GM19397 (cell line): ENCODE measurements around the gene CACNA1G.

Experiments used
- ATAC-seq: cut with Tn5 transposase; IDR thresholded peaks from one replicate; pipeline ENCODE4 v1.9.1; 2021; ENCODE audit warnings: mild to moderate bottlenecking, moderate library complexity; ENCODE audit not compliant: unreplicated experiment

Gene CACNA1G

DNA sequence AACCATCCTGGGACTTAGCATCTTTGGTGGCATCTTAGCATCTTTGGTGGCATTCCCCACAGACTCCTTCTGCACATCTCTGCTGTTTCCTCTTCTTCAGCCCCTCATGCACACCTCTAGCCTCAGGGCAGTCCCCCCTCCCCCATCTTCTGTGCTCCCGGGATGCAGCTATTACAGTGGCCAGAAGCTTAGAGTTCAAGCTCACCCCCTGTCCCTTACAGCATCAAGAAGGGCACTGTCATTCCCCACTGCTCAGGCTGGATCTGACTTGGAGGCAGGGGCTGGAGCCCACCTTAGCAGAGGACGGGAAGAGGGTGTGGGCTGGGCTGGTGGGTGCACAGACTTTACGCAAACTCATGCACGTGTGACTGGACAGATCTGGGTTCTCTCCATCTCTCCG lies 27.3 kb upstream of the CACNA1G start:
- ATAC-seq: no peak

DNA sequence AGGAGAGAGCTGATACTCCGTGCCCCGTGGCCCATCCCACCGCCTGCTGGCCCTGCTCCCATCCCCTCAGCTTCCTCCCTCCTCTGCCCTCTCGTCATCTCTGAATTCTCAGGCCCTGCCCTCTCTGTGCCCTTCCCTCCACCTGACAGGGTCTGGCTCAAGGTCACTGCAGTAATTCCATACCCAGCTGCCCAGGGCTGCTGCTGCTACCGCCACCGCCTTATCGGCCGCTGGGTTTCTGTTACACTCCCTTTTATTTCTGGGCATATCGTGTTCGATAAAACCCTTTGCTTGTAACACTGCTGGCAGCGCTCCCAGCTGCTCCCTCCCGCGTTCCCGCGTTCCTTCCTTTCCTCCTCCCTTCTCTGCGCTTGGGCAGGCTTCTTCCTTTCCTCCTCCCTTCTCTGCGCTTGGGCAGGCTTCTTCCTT lies 26.8 kb upstream of the CACNA1G start:
- no peak for ATAC-seq

DNA sequence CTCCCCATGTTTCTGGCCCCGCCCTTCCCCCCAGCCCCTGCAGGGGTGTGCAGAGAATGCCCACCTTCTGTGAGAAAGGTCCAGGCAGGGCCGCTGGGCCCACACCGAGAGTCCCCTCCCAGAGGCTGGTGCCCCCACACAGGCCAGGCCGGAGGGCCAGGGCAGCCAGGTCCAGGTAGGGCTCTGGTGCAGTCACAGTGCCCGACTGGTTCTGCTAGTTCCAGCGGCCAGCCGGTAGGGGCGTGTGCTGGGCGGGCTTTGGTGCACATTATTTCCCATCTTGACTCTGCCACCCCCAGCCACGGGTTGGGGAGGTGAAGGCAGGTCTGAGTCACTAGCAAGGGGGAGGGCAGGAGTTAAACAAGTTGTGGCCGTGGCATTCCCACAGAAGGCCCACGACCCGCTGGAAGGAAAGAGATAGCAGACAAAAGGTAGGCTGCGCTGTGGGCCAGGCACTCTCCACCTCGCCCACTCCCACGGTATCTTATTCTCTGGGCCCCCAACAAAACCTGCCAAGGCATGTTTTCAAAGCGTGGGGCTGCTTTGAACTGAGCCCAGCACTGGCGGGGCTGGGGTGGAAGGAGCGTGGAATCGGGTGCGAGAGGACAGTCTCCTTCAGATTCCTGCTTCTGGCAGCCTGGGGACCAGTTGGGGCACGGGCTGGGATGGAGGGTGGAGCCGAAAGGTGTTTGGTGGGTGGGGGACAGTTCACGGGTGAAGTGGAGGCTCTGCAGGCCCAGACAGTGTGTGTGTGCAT lies 26.1 kb upstream of the CACNA1G start:
- no peak for ATAC-seq

DNA sequence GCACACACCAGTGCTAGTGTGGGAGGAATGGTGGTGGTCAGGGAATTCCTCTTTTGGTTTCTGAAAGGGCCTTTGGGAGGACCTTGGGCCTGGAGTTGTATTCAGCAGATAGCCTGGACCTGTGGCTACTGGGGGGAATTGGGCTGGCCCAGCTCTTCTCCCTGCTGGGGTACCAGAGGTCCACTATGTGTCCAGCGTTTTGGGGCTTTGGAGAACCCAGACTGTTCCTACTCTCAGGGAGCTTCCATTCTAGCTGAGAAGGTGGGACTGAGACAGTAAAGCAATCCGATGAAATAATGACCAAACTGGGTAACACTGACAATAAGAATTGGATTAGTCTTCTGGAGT lies 25.6 kb upstream of the CACNA1G start:
- ATAC-seq: no peak

DNA sequence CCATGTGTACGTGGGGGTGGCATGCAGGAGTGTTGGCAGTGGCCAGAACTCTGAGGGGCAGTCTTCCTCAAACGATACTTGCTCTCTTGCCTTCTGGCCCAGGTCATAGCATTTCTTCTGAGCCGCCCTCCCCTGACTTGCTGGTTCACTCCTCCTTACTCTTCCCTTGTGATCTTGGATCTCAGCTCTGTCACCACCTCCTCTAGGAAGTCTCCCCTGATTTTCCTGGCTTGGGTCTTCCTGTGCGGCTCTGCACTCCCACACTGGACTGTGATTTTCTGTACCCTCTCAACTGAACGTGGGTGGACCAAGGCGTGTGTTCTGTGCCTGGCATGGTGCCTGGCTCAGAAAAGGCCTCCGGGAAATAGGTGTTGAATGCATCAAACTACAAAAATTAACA lies 25.1 kb upstream of the CACNA1G start:
- ATAC-seq: no peak

DNA sequence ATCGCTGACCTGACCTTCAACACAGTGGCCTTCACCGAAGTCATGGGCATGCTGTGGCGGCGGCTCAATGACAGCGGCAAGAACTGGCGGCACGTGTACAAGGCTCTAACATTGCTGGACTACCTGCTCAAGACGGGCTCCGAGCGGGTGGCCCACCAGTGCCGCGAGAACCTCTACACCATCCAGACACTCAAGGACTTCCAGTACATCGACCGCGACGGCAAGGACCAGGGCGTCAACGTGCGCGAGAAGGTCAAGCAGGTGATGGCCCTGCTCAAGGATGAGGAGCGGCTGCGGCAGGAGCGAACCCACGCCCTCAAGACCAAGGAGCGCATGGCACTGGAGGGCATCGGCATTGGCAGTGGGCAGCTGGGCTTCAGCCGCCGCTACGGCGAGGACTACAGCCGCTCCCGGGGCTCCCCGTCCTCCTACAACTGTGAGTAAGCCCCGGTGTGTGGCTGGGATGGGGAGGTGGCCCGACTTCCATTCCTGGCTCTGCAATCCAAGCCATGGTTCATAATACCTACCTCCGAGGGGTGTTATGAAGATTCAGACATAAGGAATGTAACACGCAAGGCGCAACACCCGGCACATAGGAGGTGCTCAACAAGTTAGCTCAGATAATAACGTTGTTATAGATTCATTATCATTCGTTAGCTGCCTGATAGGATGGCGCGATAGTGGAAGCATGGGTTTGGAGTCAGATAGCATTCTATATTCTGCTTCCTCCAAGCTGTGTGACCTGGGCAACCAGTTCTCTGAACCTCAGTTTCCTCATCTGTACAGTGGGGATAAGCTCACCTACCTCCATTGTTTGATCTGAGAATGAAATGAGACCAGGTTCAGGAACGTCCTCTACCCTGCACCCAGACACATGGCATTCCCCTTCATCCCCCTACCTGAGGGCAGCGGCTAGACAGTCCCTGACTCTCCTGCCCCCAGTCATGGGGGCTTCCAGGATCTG lies 23.6 kb upstream of the CACNA1G start:
- ATAC-seq: no peak

DNA sequence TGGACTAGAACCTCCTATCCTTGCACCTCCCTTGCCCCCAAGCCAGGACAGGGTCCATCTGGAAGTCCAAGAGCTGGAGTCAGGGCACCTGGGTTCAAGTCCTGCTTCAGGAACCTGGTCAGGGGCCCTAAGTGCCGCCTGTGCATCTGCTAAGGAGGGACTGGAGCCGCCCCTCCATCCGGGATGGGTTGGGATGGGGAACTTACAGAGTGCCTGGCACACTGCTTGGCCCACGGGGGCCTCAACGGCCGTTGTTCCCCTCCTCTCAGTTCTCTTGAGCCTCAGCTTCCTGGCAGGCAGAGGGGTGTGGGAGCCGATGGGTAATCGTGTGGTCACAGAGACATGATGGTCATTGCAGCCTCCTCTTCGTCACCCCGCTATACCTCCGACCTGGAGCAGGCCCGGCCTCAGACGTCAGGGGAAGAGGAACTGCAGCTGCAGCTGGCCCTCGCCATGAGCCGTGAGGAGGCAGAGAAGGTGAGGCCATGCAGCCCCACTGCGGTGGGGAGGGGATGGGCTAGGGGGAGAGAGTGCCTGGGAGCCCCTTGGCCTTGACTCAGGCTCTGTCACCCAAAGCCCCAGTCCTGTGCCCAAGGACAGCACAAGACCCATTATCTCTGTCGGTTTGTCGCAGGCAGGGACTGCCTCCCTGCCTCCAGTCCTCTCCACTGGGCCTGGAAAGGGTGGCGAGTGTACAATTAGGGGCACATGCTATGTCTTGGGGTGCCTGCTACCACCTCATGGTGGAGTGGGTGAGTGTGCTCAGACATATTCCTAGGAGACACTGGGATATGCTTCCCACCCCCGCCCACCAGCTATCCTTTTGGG lies 22.6 kb upstream of the CACNA1G start:
- no peak for ATAC-seq

DNA sequence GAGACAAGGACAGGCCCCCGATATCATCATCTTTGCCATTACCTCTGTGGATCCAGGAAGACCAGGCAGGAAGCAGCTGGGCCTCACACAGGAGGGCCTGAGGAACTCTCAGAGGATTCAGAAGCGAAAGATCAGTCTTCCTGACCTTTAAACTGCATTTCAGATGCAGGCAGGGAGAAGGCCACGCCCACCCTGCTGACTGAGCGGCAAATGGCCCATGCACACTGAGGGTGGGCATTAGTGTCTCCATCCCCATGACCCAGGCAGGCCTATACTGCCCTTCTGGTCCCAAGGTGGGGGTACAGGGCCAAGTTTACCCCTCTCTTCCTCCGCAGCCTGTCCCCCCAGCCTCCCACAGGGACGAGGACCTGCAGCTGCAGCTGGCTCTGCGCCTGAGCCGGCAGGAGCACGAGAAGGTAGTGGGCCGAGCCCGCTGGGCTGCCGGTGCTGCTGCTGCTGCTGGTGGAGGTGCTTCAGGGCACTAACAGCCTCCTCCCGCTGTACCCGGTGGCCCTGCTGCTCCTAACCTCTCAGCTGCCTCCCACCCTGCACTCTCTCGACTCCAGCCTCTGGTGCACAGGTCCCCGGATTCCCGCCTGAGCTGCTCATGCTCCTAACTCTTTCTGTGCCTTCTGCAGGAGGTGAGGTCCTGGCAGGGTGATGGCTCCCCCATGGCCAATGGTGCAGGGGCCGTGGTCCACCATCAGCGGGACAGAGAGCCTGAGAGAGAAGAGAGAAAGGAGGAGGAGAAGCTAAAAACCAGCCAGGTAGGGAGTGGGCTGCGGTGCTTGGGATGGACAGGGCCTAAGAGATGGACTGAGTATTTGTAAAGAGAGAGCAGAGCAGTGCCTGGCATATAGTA lies 21.7 kb upstream of the CACNA1G start:
- no peak for ATAC-seq

DNA sequence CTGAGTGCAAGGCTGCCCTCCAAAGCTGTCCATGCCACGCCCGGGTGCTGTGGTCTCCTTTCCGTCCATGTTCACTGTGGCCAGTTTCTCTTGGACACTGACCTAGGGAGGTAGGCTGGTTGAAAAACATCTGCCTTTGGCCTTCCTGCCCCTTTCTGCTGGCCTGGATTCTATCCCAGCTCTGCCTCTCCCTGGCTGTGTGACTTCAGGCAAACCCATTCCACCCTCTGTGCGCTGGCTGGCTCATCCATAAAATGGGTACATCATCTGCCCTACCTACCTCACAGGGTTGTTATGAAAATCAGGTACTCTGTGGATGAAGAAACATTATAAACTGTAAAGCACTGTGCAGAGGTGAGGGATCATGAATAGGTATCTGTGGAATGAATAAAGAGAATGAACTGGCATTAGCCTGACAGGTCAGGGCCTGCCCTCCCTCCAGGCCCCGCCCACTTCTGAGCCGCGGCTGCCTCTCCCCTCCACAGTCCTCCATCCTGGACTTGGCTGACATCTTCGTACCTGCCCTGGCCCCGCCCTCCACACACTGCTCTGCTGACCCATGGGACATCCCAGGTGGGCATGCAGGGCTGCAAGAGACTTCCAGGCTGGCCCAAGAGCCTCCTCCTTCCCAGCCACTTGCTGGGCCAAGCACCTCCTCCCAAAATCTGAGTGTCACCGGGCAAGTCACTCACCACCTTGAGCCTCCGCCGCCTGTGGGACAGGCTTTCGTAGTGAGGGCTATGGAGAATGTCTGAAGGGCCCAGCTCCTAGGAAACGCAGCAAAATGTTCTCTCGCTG lies 20.6 kb upstream of the CACNA1G start:
- ATAC-seq: no peak

DNA sequence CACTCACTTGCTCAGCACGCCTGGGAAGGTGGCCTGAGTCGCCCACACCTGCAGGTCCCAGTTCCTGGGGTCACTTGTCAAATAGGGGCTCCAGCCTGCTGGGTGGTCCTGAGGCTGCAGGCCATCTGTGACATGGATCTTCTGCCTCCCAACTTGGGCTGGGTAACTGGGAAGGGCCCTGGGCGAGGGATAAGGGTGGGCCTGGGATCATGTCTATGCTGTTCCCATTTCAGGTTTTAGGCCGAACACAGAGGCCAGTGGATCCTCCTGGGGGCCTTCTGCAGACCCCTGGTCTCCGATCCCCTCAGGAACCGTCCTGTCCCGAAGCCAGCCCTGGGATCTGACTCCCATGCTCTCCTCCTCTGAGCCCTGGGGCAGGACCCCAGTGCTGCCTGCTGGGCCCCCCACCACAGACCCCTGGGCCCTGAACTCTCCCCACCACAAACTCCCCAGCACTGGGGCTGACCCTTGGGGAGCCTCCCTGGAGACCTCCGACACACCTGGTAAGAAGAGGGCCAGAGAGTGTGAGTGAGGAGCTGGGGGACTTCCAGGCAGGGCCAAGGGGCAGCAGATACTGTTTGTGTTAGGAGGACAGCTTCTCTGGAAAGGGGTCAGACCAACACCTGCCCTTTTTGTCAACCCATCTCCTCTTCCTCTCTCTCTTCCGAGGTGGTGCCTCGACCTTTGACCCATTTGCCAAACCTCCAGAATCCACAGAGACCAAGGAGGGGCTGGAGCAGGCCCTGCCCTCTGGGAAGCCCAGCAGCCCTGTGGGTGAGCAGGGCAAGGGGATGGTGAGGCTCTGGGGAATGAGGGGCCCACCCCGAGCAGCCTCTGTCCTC lies 19.7 kb upstream of the CACNA1G start:
- ATAC-seq: no peak

DNA sequence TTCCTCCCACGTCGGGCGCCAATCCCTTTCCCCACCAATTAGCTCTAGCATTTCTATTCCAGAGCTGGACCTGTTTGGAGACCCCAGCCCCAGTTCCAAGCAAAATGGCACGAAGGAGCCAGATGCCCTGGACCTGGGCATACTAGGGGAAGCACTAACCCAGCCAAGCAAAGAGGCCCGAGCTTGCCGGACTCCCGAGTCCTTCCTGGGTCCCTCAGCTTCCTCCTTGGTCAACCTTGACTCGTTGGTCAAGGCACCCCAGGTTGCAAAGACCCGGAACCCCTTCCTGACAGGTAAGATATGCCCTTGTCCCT lies 19.2 kb upstream of the CACNA1G start:
- no peak for ATAC-seq

DNA sequence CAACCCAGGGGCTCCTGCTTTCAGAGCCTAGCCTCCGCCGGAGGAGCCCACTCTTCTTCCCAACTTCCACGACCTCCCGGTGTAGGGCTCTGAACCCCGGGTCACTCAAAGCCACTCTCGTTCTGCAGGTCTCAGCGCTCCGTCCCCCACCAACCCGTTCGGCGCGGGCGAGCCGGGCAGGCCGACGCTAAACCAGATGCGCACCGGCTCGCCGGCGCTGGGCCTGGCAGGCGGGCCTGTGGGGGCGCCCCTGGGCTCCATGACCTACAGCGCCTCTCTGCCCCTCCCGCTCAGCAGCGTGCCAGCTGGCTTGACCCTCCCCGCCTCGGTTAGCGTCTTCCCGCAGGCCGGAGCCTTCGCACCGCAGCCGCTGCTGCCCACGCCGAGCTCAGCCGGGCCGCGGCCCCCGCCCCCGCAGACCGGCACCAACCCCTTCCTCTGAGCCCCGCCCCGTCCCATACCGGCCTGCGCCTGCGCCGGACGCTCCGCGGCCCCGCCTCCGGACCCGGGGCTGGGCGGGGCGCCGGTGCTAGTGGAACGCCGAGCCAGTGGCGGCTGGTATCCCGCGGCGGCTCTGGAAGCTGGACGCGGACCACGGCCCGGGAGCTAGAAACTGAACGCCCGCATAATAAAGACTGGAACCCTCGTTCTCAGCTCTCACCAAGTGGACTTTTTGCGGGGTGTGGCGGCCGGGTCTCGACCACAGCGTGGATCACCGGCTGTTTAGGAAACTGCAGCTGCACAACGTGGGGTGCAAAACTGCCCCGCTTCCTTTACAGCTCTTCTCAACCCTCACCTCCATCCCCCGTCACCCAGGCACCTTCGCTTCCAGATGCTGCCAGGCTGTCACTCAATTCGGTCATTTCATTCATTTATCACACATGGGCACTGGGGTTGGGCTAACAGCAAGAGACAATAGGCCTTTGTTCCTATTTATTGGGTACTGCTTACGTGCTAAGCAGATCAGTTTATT lies 18.5 kb upstream of the CACNA1G start:
- ATAC-seq: peak; percentile 76

DNA sequence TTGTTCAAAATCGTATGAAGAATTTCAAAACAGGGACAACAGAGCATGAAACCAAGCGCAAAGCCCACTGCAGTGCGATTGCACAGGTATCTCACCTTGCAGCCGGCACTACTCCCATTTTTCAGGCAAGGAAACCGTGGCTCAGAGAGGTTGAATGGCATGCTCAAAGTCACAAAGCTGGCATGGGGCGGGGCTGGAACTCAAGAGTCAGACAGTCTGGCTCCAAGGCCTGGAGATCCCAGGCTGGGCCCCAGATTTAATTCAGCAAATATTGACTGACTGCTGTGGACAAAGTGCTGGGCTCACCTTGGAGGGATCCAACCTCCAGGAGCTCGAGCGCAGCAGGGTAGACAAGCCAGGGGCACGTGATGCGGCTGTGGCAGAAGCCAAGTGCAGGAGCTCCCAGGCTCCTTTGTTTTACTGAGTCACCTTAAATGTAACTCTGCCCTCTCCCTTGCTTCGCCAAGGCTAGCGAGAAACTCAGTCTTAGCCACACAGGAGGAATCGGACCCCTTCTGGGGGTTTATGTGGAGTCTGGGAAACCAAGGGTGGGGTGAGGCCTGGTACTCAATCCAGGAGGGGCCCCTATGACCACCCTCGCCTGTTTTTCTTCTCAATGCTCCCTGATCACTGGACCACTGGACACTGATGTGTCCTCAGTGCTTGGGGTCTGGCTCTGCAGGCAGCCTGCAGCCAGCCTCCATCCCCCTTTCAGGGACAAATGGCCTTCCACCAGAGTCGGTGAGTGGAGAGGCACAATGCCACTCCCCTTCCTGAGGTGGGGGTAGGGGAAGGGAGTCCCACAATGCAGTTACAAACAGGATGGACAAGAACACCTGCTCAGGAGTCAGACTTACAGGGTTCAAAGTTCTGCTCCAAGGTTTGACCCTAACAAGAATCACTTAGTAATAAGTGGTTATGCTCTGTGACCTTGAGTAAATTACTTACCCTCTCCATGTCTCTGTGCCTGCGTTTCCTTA lies 17.4 kb upstream of the CACNA1G start:
- ATAC-seq: no peak

DNA sequence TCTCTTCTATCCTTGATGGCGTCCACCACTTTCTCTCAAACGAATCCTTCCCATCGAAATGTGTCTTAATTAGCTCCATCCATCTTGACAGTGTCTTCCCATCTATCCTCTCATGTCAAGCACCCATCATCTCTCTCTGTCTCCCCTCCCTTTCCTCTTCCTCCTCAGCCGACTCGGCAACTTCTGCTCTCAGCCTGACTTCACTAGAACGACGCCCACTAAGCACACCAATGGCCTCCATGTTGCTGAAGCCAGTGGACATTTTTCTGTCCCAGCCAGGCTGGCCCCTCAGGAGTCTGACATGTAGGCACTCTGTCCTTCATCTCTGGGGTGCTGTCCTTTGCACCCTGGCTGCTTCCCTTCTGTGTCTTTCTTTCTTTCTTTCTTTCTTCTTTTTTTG lies 16.0 kb upstream of the CACNA1G start:
- no peak for ATAC-seq

DNA sequence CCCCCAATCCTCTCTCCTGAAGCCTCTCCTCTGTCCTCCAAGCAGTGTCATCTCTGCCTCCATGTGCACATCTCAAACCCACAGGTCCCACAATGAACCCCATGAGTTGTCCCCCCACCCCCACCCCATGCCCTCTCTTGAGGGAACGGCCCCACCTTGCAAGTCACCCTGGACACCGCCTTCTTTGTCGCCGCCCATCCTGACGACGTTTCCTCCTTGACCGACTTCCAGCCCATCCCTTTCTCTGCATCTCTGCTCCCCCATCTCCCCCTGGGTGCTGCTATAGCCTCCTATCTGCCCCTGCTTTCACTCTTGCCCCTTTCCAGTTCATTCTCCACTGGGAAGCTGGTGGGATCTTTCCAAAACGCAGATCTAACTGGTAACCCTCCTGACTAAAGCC lies 15.2 kb upstream of the CACNA1G start:
- no peak for ATAC-seq

DNA sequence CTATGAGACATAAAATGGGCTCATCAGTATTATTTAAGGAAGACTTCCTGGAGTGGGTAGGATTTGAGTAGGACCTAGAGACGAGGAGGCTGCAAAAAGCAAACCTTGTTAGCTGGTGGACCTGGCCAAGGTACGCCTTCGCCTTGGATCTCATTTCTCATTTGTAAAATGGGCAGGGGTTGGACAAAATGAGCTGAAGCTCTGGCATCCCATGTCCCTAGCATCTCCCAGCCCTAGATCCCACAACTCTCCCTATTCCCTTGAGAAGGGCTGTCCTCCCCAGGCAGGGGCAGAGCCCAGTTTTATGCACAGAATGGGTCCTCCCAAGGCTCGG lies 13.8 kb upstream of the CACNA1G start:
- ATAC-seq: no peak
